ENCODE results near the gene SPOCK3.
"Not testable (repeated sequence)": the region's sequence is repeated elsewhere in the genome, so short reads cannot be mapped to it uniquely, and the experiment has no call there.

The SPOCK3 gene

GRCh38 chr4:166913926-166914325, 320.4 kb downstream of the SPOCK3 start:
- H3K9me3 ChIP-seq (ENCODE audit: control insufficient read depth in 2 of 2, low read length in 2 of 2): no peaks in the 10 kb centered on the region
- no peak overlapping the region for H3K27ac ChIP-seq (ENCODE audit: low read depth in 2 of 2, low read length in 2 of 2)
- no peak overlapping the region for H3K4me3 ChIP-seq (ENCODE audit: low read length in 2 of 2)
- no peak overlapping the region for H3K9ac ChIP-seq (ENCODE audit: low read depth in 1 of 2, low read length in 2 of 2)
- H3K27me3 ChIP-seq (ENCODE audit: control insufficient read depth in 2 of 2, insufficient read depth in 2 of 2, low read length in 2 of 2): no peaks in the 10 kb centered on the region
- no peaks in the 10 kb centered on the region for H3K36me3 ChIP-seq (ENCODE audit: control insufficient read depth in 2 of 2, insufficient read depth in 2 of 2, low read length in 2 of 2)
- H3K4me1 ChIP-seq (ENCODE audit: control insufficient read depth in 2 of 2, insufficient read depth in 2 of 2, low read length in 2 of 2): no peaks in the 10 kb centered on the region

- no peaks in the 10 kb centered on the region for H3K36me3 ChIP-seq (ENCODE audit: control insufficient read depth in 2 of 2, insufficient read depth in 2 of 2, low read length in 2 of 2)
- H3K9me3 ChIP-seq (ENCODE audit: control insufficient read depth in 2 of 2, low read length in 2 of 2): no peaks in the 10 kb centered on the region
- H3K27me3 ChIP-seq (ENCODE audit: control insufficient read depth in 2 of 2, insufficient read depth in 2 of 2, low read length in 2 of 2): no peaks in the 10 kb centered on the region
- no peak overlapping the region for H3K27ac ChIP-seq (ENCODE audit: low read depth in 2 of 2, low read length in 2 of 2)
- no peaks in the 10 kb centered on the region for H3K4me1 ChIP-seq (ENCODE audit: control insufficient read depth in 2 of 2, insufficient read depth in 2 of 2, low read length in 2 of 2)
- no peak overlapping the region for H3K9ac ChIP-seq (ENCODE audit: low read depth in 1 of 2, low read length in 2 of 2)
- no peak overlapping the region for H3K4me3 ChIP-seq (ENCODE audit: low read length in 2 of 2)
Measured at GRCh38 chr4:166903408-166903807, 330.9 kb downstream of the SPOCK3 start.

GRCh38 chr4:166902941-166903340, 331.4 kb downstream of the SPOCK3 start:
- Histone ChIP-seq H3K36me3 (ENCODE audit: control insufficient read depth in 2 of 2, insufficient read depth in 2 of 2, low read length in 2 of 2) (no peaks in the 10 kb centered on the region), H3K4me1 (ENCODE audit: control insufficient read depth in 2 of 2, insufficient read depth in 2 of 2, low read length in 2 of 2) (no peaks in the 10 kb centered on the region), H3K9me3 (ENCODE audit: control insufficient read depth in 2 of 2, low read length in 2 of 2) (no peaks in the 10 kb centered on the region), H3K27me3 (ENCODE audit: control insufficient read depth in 2 of 2, insufficient read depth in 2 of 2, low read length in 2 of 2) (no peaks in the 10 kb centered on the region), H3K4me3 (ENCODE audit: low read length in 2 of 2) (no peak overlapping the region), H3K27ac (ENCODE audit: low read depth in 2 of 2, low read length in 2 of 2) (no peak overlapping the region), H3K9ac (ENCODE audit: low read depth in 1 of 2, low read length in 2 of 2) (no peak overlapping the region)

GRCh38 chr4:166896254-166896653, 338.0 kb downstream of the SPOCK3 start:
- no peaks in the 10 kb centered on the region for H3K27me3 ChIP-seq (ENCODE audit: control insufficient read depth in 2 of 2, insufficient read depth in 2 of 2, low read length in 2 of 2)
- H3K4me3 ChIP-seq (ENCODE audit: low read length in 2 of 2): no peak overlapping the region
- H3K27ac ChIP-seq (ENCODE audit: low read depth in 2 of 2, low read length in 2 of 2): no peak overlapping the region
- H3K9ac ChIP-seq (ENCODE audit: low read depth in 1 of 2, low read length in 2 of 2): no peak overlapping the region
- H3K9me3 ChIP-seq (ENCODE audit: control insufficient read depth in 2 of 2, low read length in 2 of 2): no peaks in the 10 kb centered on the region
- no peaks in the 10 kb centered on the region for H3K36me3 ChIP-seq (ENCODE audit: control insufficient read depth in 2 of 2, insufficient read depth in 2 of 2, low read length in 2 of 2)
- H3K4me1 ChIP-seq (ENCODE audit: control insufficient read depth in 2 of 2, insufficient read depth in 2 of 2, low read length in 2 of 2): no peaks in the 10 kb centered on the region

GRCh38 chr4:166895771-166896170, 338.5 kb downstream of the SPOCK3 start:
- no peak overlapping the region for H3K4me3 ChIP-seq (ENCODE audit: low read length in 2 of 2)
- H3K36me3 ChIP-seq (ENCODE audit: control insufficient read depth in 2 of 2, insufficient read depth in 2 of 2, low read length in 2 of 2): no peaks in the 10 kb centered on the region
- H3K4me1 ChIP-seq (ENCODE audit: control insufficient read depth in 2 of 2, insufficient read depth in 2 of 2, low read length in 2 of 2): no peaks in the 10 kb centered on the region
- H3K9me3 ChIP-seq (ENCODE audit: control insufficient read depth in 2 of 2, low read length in 2 of 2): no peaks in the 10 kb centered on the region
- H3K27me3 ChIP-seq (ENCODE audit: control insufficient read depth in 2 of 2, insufficient read depth in 2 of 2, low read length in 2 of 2): no peaks in the 10 kb centered on the region
- H3K9ac ChIP-seq (ENCODE audit: low read depth in 1 of 2, low read length in 2 of 2): no peak overlapping the region
- H3K27ac ChIP-seq (ENCODE audit: low read depth in 2 of 2, low read length in 2 of 2): no peak overlapping the region

- H3K4me1 ChIP-seq (ENCODE audit: control insufficient read depth in 2 of 2, insufficient read depth in 2 of 2, low read length in 2 of 2): no peaks in the 10 kb centered on the region
- no peaks in the 10 kb centered on the region for H3K27me3 ChIP-seq (ENCODE audit: control insufficient read depth in 2 of 2, insufficient read depth in 2 of 2, low read length in 2 of 2)
- H3K4me3 ChIP-seq (ENCODE audit: low read length in 2 of 2): no peak overlapping the region
- no peaks in the 10 kb centered on the region for H3K36me3 ChIP-seq (ENCODE audit: control insufficient read depth in 2 of 2, insufficient read depth in 2 of 2, low read length in 2 of 2)
- no peak overlapping the region for H3K27ac ChIP-seq (ENCODE audit: low read depth in 2 of 2, low read length in 2 of 2)
- H3K9me3 ChIP-seq (ENCODE audit: control insufficient read depth in 2 of 2, low read length in 2 of 2): no peaks in the 10 kb centered on the region
- H3K9ac ChIP-seq (ENCODE audit: low read depth in 1 of 2, low read length in 2 of 2): no peak overlapping the region
Measured at GRCh38 chr4:166887457-166887856, 346.8 kb downstream of the SPOCK3 start.

GRCh38 chr4:166886718-166887117, 347.6 kb downstream of the SPOCK3 start:
- no peak overlapping the region for H3K4me3 ChIP-seq (ENCODE audit: low read length in 2 of 2)
- H3K4me1 ChIP-seq (ENCODE audit: control insufficient read depth in 2 of 2, insufficient read depth in 2 of 2, low read length in 2 of 2): no peaks in the 10 kb centered on the region
- H3K9ac ChIP-seq (ENCODE audit: low read depth in 1 of 2, low read length in 2 of 2): no peak overlapping the region
- H3K9me3 ChIP-seq (ENCODE audit: control insufficient read depth in 2 of 2, low read length in 2 of 2): no peaks in the 10 kb centered on the region
- H3K27me3 ChIP-seq (ENCODE audit: control insufficient read depth in 2 of 2, insufficient read depth in 2 of 2, low read length in 2 of 2): no peaks in the 10 kb centered on the region
- no peak overlapping the region for H3K27ac ChIP-seq (ENCODE audit: low read depth in 2 of 2, low read length in 2 of 2)
- H3K36me3 ChIP-seq (ENCODE audit: control insufficient read depth in 2 of 2, insufficient read depth in 2 of 2, low read length in 2 of 2): no peaks in the 10 kb centered on the region

- Histone ChIP-seq H3K36me3 (ENCODE audit: control insufficient read depth in 2 of 2, insufficient read depth in 2 of 2, low read length in 2 of 2) (no peaks in the 10 kb centered on the region), H3K9me3 (ENCODE audit: control insufficient read depth in 2 of 2, low read length in 2 of 2) (no peaks in the 10 kb centered on the region), H3K4me3 (ENCODE audit: low read length in 2 of 2) (no peak overlapping the region)
Measured at GRCh38 chr4:166882221-166882620, 352.1 kb downstream of the SPOCK3 start.

GRCh38 chr4:166875821-166876220, 358.5 kb downstream of the SPOCK3 start:
- H3K9ac ChIP-seq (ENCODE audit: low read depth in 1 of 2, low read length in 2 of 2): no peak overlapping the region
- H3K4me3 ChIP-seq (ENCODE audit: low read length in 2 of 2): no peak overlapping the region
- H3K4me1 ChIP-seq (ENCODE audit: control insufficient read depth in 2 of 2, insufficient read depth in 2 of 2, low read length in 2 of 2): no peaks in the 10 kb centered on the region
- H3K36me3 ChIP-seq (ENCODE audit: control insufficient read depth in 2 of 2, insufficient read depth in 2 of 2, low read length in 2 of 2): no peaks in the 10 kb centered on the region
- H3K27ac ChIP-seq (ENCODE audit: low read depth in 2 of 2, low read length in 2 of 2): no peak overlapping the region
- H3K9me3 ChIP-seq (ENCODE audit: control insufficient read depth in 2 of 2, low read length in 2 of 2): no peaks in the 10 kb centered on the region
- H3K27me3 ChIP-seq (ENCODE audit: control insufficient read depth in 2 of 2, insufficient read depth in 2 of 2, low read length in 2 of 2): no peaks in the 10 kb centered on the region

More at GRCh38 chr4:166882221-166882620, 352.1 kb downstream of the SPOCK3 start:
- H3K9ac ChIP-seq (ENCODE audit: low read depth in 1 of 2, low read length in 2 of 2): no peak overlapping the region
- no peaks in the 10 kb centered on the region for H3K4me1 ChIP-seq (ENCODE audit: control insufficient read depth in 2 of 2, insufficient read depth in 2 of 2, low read length in 2 of 2)
- H3K27ac ChIP-seq (ENCODE audit: low read depth in 2 of 2, low read length in 2 of 2): no peak overlapping the region
- no peaks in the 10 kb centered on the region for H3K27me3 ChIP-seq (ENCODE audit: control insufficient read depth in 2 of 2, insufficient read depth in 2 of 2, low read length in 2 of 2)

GRCh38 chr4:166862032-166862431, 372.3 kb downstream of the SPOCK3 start:
- Histone ChIP-seq H3K9me3 (ENCODE audit: control insufficient read depth in 2 of 2, low read length in 2 of 2) (no peaks in the 10 kb centered on the region), H3K9ac (ENCODE audit: low read depth in 1 of 2, low read length in 2 of 2) (no peak overlapping the region), H3K27ac (ENCODE audit: low read depth in 2 of 2, low read length in 2 of 2) (no peak overlapping the region), H3K36me3 (ENCODE audit: control insufficient read depth in 2 of 2, insufficient read depth in 2 of 2, low read length in 2 of 2) (no peaks in the 10 kb centered on the region), H3K4me3 (ENCODE audit: low read length in 2 of 2) (no peak overlapping the region), H3K4me1 (ENCODE audit: control insufficient read depth in 2 of 2, insufficient read depth in 2 of 2, low read length in 2 of 2) (no peaks in the 10 kb centered on the region), H3K27me3 (ENCODE audit: control insufficient read depth in 2 of 2, insufficient read depth in 2 of 2, low read length in 2 of 2) (no peaks in the 10 kb centered on the region)

GRCh38 chr4:166850398-166850797, 383.9 kb downstream of the SPOCK3 start:
- not testable (repeated sequence) for H3K36me3 ChIP-seq (ENCODE audit: control insufficient read depth in 2 of 2, insufficient read depth in 2 of 2, low read length in 2 of 2); H3K27me3 ChIP-seq (ENCODE audit: control insufficient read depth in 2 of 2, insufficient read depth in 2 of 2, low read length in 2 of 2); H3K4me3 ChIP-seq (ENCODE audit: low read length in 2 of 2); H3K9ac ChIP-seq (ENCODE audit: low read depth in 1 of 2, low read length in 2 of 2); H3K9me3 ChIP-seq (ENCODE audit: control insufficient read depth in 2 of 2, low read length in 2 of 2); H3K4me1 ChIP-seq (ENCODE audit: control insufficient read depth in 2 of 2, insufficient read depth in 2 of 2, low read length in 2 of 2); H3K27ac ChIP-seq (ENCODE audit: low read depth in 2 of 2, low read length in 2 of 2)

Data from mucosa of rectum (tissue), 2 donors.